Aorta (tissue), 5 donors: ENCODE data around the gene LTA. TPM values are rescaled to one million over a fixed set of nuclear protein-coding genes. Genes with fewer than 3 reads are reported as not detected.
A peak's percentile ranks its signal among the peaks of the same experiment; 100 is the strongest.
"Not testable (repeated sequence)": the region's sequence is repeated elsewhere in the genome, so short reads cannot be mapped to it uniquely, and the experiment has no call there.

Experiments used
- ATAC-seq: fragments of 200-7000 bp; cut with Tn5 transposase; one replicate; pipeline ENCODE4 v1.9.1; 2022; ENCODE audit warnings: moderate library complexity; ENCODE audit not compliant: low FRiP score
- DNase-seq, 2 donors: peaks; one replicate each; pipeline ENCODE4 v3.0.0-alpha.2; 2020
- H3K27ac ChIP-seq, 2 donors: one replicate each; pipeline ENCODE4 v1.5.1; 2013; ENCODE audit warnings: low read length in 2 of 2, mild to moderate bottlenecking in 2 of 2, moderate library complexity in 2 of 2, control low read depth in 1 of 2, inconsistent platforms in 1 of 2, low read depth in 1 of 2
- H3K27me3 ChIP-seq, 2 donors: one replicate each; pipeline ENCODE4 v1.6.1; 2013; ENCODE audit warnings: control low read depth in 1 of 2, low read length in 1 of 2, mild to moderate bottlenecking in 1 of 2, moderate library complexity in 1 of 2; ENCODE audit not compliant: insufficient read depth in 2 of 2, control insufficient read depth in 1 of 2
- H3K36me3 ChIP-seq, 2 donors: one replicate each; pipeline ENCODE4 v1.6.1; 2013; ENCODE audit warnings: control low read depth in 1 of 2, low read length in 1 of 2, mild to moderate bottlenecking in 1 of 2; ENCODE audit not compliant: insufficient read depth in 2 of 2, control insufficient read depth in 1 of 2
- H3K4me1 ChIP-seq, 2 donors: one replicate each; pipeline ENCODE4 v1.6.1; 2013; ENCODE audit warnings: low read length in 2 of 2, control low read depth in 1 of 2, mild to moderate bottlenecking in 1 of 2, moderate library complexity in 1 of 2; ENCODE audit not compliant: insufficient read depth in 2 of 2, control insufficient read depth in 1 of 2
- H3K4me3 ChIP-seq, 2 donors: one replicate each; pipeline ENCODE4 v1.5.1; 2013; ENCODE audit warnings: low read length in 2 of 2, control low read depth in 1 of 2, mild to moderate bottlenecking in 1 of 2
- H3K9me3 ChIP-seq: one replicate; pipeline ENCODE4 v1.6.1; 2013; ENCODE audit warnings: mild to moderate bottlenecking, low read length; ENCODE audit not compliant: control insufficient read depth
- WGBS, 2 donors: extraction: QIAGEN DNeasy Blood & Tissue Kit; methylation state at CpG; one replicate each; pipeline ENCODE4 v1.1.7; 2013; 5-methylcytosine and 5-hydroxymethylcytosine counted together
- intact Hi-C, 2 donors: fragments of 100-400 bp; cut with DNase I; formaldehyde crosslinking; loops; one replicate each; pipeline versions ENCODE4 v1.14.2 to v1.15.0; 2022
- polyA plus RNA-seq, 2 donors: library from polyadenylated mRNA; stranded (reverse); fragments of 200-250 nt; gene quantifications; one replicate each; pipeline ENCODE4 v1.2.3, GENCODE V29; 2013
- total RNA-seq, 2 donors: library from RNA; stranded (reverse); fragmentation: NEBNext Ultra II Directional; extraction: Animal tissue kit (Norgen Biotek cat#: 25700); gene quantifications; one replicate each; pipeline ENCODE4 v1.2.1, GENCODE V29; 2021
- donor health status: healthy with polysubstance abuse.
- donor health status: Bipolar disorder and iron deficiency.
- donor health status: DM: no; HTN: no; CAD: no.
- donor health status: DM: no; HTN: no; CAD: no.
- donor health status: DM: yes; HTN: yes; CAD: no.

The LTA gene
- total and polyA plus RNA-seq, 4 donors = 0.18 TPM; not detected in 3

- peak overlapping the region in 1 of 2 donors; percentile 31 for H3K27ac ChIP-seq
- H3K36me3 ChIP-seq = no peaks in the 10 kb centered on the region
- ATAC-seq (no peak), DNase-seq (peak in 1 of 2 donors; percentile 79)
- H3K9me3 ChIP-seq = no peaks in the 10 kb centered on the region
- intact Hi-C loops = loop anchor here (2.0 kb wide), 1 partner anchor 33 kb away; no protein-coding TSS in a partner anchor
- H3K4me1 ChIP-seq = no peaks in the 10 kb centered on the region
- 75 to 77% methylated on average over 24 of the region's 24 CpGs for WGBS, 2 donors
- peak overlapping the region in 1 of 2 donors; percentile 59 for H3K4me3 ChIP-seq
- H3K27me3 ChIP-seq = no peaks in the 10 kb centered on the region
Measured at GRCh38 chr6:31547727-31548543, 24.2 kb upstream of the LTA start.

GRCh38 chr6:31548544-31548873 lies 23.6 kb upstream of the LTA start:
- WGBS, 2 donors = 84 to 94% methylated on average over 2 of the region's 2 CpGs
- no peaks in the 10 kb centered on the region for H3K36me3 ChIP-seq
- H3K9me3 ChIP-seq = no peaks in the 10 kb centered on the region
- no peaks in the 10 kb centered on the region for H3K27me3 ChIP-seq
- no peaks in the 10 kb centered on the region for H3K4me1 ChIP-seq
- no peak overlapping the region for H3K27ac ChIP-seq
- ATAC-seq (no peak), DNase-seq (no peak)
- no peak overlapping the region for H3K4me3 ChIP-seq
- intact Hi-C loops = no loop called here

GRCh38 chr6:31551371-31551770 lies 20.7 kb upstream of the LTA start:
- WGBS, 2 donors = 71 to 82% methylated on average over 5 of the region's 5 CpGs
- H3K4me3 ChIP-seq, H3K4me1 ChIP-seq, H3K36me3 ChIP-seq, H3K27ac ChIP-seq, ATAC-seq, H3K27me3 ChIP-seq, H3K9me3 ChIP-seq, intact Hi-C loops: not testable (repeated sequence)
- peak in 1 of 2 donors; percentile 80 for DNase-seq

DNA sequence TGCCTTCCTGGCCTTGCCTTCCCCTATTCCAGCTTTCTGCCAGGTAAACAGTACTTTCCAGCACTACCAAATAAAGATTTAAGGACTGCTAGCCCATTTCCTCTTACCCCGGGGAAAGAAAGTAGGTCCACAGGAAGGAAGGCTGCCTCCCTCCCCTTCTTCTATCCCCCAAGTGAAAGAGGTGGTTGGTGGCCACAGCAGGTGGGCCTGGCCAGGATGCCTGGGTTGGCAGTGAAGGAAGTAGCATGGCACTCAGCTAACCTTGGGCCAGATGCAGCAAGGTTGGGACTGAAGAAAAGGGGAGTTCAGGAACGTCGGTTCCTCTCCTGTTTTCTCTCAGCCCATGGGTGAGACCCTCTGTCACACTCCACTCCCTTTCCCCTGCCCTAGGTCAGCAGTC lies 15.8 kb upstream of the LTA start:
- Histone ChIP-seq H3K36me3 (peaks cover 0 to 3% of the 10 kb centered on the region in 2 donors), H3K27me3 (no peaks in the 10 kb centered on the region), H3K27ac (no peak overlapping the region), H3K4me3 (no peak overlapping the region), H3K9me3 (no peaks in the 10 kb centered on the region), H3K4me1 (no peaks in the 10 kb centered on the region)
- 82 to 83% methylated on average over 3 of the region's 3 CpGs for WGBS, 2 donors
- DNase-seq (no peak), ATAC-seq (no peak)
- intact Hi-C loops = no loop called here

DNA sequence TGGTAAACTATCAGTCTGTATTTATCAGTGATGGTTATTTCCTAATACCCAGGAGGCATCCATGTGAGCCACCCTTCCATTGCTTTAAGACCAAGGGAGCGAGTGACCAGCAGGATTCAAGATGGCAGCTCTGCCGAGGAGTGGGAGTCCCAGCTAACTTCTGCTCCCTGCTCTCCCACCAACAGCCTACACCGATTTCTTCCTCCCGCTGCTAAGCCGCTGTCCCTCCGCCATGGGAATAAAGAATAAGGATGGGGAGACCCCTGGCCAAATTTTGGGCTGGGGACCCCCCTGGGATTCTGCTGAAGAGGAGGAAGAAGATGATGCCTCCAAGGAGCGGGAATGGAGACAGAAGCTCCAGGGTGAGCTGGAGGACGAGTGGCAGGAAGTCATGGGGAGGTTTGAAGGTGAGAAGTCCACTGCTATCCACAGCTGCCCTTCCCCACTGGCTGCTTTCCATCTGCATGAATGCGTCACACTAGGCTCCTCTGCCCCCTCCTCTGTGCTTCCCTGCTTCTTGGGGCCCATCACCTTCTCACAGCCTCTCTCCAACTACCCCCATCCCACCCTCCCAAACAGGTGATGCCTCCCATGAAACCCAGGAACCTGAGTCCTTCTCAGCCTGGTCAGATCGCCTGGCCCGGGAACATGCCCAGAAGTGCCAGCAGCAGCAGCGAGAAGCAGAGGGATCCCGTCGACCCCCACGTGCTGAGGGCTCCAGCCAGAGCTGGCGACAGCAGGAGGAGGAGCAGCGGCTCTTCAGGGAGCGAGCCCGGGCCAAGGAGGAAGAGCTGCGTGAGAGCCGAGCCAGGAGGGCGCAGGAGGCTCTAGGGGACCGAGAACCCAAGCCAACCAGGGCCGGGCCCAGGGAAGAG lies 14.4 kb upstream of the LTA start:
- H3K4me3 ChIP-seq = no peak overlapping the region
- no peaks in the 10 kb centered on the region for H3K27me3 ChIP-seq
- no peaks in the 10 kb centered on the region for H3K4me1 ChIP-seq
- H3K9me3 ChIP-seq = no peaks in the 10 kb centered on the region
- 81 to 83% methylated on average over 22 to 24 of the region's 24 CpGs for WGBS, 2 donors
- ATAC-seq (no peak), DNase-seq (no peak)
- H3K36me3 ChIP-seq = peaks cover 0 to 3% of the 10 kb centered on the region in 2 donors
- intact Hi-C loops = no loop called here
- no peak overlapping the region for H3K27ac ChIP-seq

DNA sequence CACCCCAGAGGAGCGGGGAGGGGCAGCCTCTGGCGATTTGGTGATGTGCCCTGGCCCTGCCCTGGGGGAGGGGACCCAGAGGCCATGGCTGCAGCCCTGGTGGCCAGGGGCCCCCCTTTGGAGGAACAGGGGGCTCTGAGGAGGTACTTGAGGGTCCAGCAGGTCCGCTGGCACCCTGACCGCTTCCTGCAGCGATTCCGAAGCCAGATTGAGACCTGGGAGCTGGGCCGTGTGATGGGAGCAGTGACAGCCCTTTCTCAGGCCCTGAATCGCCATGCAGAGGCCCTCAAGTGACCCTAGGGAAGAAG lies 13.8 kb upstream of the LTA start:
- Histone ChIP-seq H3K4me3 (no peak overlapping the region), H3K9me3 (no peaks in the 10 kb centered on the region), H3K4me1 (no peaks in the 10 kb centered on the region), H3K36me3 (peaks cover 0 to 3% of the 10 kb centered on the region in 2 donors), H3K27me3 (no peaks in the 10 kb centered on the region), H3K27ac (no peak overlapping the region)
- intact Hi-C loops = no loop called here
- no peak for DNase-seq
- WGBS, 2 donors = 87 to 90% methylated on average over 8 of the region's 8 CpGs
- ATAC-seq = no peak

- Histone ChIP-seq H3K27ac (no peak overlapping the region), H3K27me3 (no peaks in the 10 kb centered on the region), H3K4me3 (no peak overlapping the region), H3K4me1 (no peaks in the 10 kb centered on the region), H3K9me3 (no peaks in the 10 kb centered on the region), H3K36me3 (peaks cover 0 to 3% of the 10 kb centered on the region in 2 donors)
- WGBS, 2 donors = 88 to 90% methylated on average over 14 of the region's 14 CpGs
- ATAC-seq = peak; percentile 52
- peak in 1 of 2 donors; percentile 71 for DNase-seq
- intact Hi-C loops = no loop called here
Measured at GRCh38 chr6:31558631-31559500, 13.2 kb upstream of the LTA start.

- H3K27me3 ChIP-seq = no peaks in the 10 kb centered on the region
- no peak for ATAC-seq
- peaks cover 0 to 3% of the 10 kb centered on the region in 2 donors for H3K36me3 ChIP-seq
- 70 to 74% methylated on average over 4 of the region's 4 CpGs for WGBS, 2 donors
- intact Hi-C loops = no loop called here
- H3K4me1 ChIP-seq = no peaks in the 10 kb centered on the region
- no peak overlapping the region for H3K4me3 ChIP-seq
- DNase-seq = no peak
- no peaks in the 10 kb centered on the region for H3K9me3 ChIP-seq
- no peak overlapping the region for H3K27ac ChIP-seq
Measured at GRCh38 chr6:31559606-31559957, 12.5 kb upstream of the LTA start.
